NCI-H345 treated with DMSO at 0.1 percent for 48 hours (cell line): Measurements from ENCODE around the gene PLA2G4F.
A peak's percentile ranks its signal among the peaks of the same experiment; 100 is the strongest.
"Not testable (repeated sequence)": the region's sequence is repeated elsewhere in the genome, so short reads cannot be mapped to it uniquely, and the experiment has no call there.

Experiments
- DNase-seq: peaks from one replicate; lab custom pipeline; 2025; ENCODE audit not compliant: unreplicated experiment; lab: John Stamatoyannopoulos, UW

The PLA2G4F gene

DNA sequence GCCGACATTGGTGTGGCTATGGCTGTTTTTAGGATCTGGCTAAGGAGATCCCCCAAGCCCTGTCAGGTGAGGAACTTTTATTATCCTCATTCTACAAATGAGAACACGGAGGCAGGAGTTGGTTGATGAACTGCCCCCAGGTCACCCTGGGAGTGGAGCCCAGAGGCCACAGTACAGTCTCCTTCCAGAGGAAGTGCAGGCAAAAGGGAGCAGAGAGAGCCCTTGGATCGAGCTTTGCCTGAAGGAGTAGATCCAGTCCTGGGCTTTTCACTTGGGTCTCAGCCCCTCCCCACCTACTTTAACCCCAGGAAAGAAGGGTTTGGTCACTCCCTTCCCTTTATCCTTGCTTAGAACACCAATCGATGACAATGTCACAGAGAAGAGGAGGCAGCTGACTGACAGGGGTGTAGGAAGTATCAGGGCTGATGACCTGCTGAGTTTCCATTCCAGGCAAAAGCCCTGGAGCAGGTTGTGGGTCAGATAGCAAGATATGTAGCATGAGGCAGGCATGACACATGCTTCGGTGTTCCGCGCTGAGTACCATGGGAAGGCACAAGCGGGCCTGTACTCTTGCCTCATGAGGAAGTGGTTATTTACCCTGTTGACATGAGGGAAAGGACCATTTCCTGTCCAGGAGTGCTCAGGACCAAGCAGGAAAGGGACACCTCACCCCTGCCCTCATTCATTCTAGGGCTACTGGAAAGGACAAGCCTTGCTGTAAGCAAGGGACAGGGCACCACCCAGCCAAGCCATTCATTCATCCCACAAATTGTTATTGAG lies 56.2 kb downstream of the PLA2G4F start:
- DNase-seq: no peak

DNA sequence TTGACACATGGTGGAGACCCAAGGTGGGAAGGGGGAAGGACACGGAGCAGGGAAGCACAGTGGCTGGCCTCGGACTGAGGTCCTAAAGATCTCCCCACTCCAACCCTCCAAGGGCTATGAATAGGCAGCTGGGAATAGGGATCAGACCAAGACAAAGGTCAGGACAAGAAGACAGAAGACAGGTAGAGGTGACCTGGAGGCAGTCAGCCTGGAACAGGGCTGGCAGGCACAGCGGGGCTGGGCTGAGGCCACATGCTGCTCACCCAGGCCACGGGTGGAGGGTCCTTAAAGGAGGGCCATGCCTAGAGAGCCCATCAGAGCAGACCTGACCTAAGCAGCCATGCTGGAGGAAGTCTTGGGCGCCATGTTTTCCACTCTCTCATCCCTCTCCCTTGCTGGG lies 59.4 kb downstream of the PLA2G4F start:
- DNase-seq: no peak

DNA sequence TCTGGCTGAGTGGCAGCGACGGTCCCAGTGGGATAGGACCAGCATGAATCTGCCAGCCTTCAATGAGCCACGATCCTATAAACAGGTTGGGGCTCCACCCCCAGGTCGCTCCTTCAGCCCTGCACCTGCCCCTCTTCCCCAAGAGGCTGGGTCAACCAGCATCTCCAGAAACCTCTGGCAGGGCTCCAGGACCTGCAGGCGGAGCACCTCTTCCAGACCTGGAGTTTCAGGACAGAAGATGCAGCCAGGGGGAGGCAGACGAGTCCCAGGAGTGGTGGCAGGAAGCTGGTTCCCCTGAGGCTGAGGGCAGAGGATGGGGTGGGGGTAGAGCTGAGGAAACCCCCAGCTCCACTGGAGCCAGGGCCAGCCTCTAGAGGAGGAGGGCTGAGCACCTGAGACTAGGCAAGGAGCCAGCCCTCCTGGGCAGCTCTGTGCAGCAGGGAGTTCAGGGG lies 61.9 kb downstream of the PLA2G4F start, which contains the start of gene PLA2G4D:
Gene PLA2G4D, minus strand, starts transcription at position 51 of the 452 bp plus-strand sequence. CDS start 103 bp downstream, outside the sequence.
- peak; percentile 82 for DNase-seq

DNA sequence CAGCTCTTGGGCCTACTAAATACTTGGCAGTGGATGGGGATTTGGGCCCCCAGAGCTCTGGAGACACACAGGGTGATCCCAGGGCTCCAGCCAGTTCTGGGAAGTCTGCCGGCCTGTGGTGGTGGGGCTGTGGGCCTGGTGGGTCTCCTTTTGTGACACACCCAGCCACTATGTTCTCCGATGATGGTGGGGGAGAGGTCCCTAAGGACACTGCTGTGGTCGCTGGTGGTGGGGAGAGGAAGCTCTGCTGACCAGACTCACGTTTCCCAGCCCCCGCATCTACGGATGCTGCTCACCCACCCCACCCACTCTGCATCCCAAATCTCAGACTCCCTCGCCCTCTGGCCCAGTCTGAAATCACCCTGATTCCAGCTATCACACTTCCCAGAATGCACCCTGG lies 62.5 kb downstream of the PLA2G4F start:
- DNase-seq: no peak

DNA sequence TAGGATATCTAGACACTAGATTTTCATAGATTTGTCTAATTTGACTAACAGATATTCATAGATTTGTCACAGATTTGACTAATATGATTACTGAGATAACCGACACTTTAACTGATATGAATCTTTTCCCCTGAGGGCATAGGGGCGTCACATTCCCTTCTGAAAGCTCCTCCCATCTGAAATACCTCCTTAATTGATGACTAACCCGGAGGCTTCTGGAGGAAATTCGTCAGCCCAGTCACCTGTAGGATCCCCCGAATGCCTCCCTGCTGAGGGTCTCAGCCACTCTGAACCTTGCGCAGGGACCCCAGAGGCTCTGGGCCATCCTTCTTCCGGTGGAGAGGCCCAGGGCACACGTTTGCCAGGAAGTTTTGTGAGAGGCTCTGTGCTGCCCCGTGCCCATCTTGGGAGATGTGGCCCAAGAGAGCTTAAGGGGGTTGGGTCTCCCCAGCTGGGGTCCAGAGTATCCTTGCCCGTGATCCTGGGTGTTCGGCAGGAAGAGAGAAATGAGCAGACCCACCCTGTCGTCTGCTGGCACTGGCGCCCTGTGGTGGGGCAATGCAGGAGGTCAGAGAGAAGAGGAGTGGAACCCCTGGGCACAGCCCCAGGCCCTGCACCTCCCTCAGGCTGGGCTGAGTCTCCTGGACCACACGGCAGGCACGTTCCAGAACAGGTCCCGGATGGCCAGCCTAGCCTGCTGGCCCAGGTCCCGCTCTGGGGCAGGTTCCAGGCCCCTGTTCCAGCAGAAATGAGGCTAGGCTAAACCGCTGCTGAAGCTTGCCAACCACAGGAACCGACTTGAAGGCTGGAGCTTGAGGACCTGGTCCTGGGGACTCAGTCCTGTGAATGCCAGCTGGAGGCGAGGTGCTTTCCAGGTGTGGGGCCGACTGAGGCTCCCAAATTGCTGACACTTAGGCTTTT lies 63.8 kb downstream of the PLA2G4F start:
- DNase-seq: no peak

DNA sequence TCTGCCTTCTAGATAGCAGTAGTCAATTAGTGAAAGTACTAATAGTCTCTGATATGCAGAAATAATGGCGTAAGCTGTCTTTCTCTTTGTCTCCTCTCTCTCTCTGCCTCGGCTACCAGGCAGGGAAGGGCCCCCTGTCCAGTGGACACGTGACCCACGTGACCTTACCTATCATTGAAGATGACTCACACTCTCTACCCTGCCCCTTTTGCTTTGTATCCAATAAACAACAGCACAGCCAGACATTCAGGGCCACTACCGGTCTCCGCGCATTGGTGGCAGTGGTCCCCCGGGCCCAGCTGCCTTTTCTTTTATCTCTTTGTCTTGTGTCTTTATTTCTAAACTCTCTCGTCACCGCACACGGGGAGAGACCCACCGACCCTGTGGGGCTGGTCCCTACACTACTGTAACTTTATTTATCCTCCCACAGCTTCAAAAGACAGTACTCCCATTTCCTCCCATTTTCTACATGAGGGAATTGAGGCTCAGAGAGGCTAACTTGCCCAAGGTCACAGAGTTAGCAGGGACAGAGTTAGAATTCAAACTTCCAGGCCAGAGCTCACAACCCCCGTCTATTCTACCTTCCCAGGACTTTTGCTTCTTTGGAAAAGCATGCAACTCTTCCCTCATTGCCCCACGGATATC lies 64.6 kb downstream of the PLA2G4F start:
- not testable (repeated sequence) for DNase-seq

DNA sequence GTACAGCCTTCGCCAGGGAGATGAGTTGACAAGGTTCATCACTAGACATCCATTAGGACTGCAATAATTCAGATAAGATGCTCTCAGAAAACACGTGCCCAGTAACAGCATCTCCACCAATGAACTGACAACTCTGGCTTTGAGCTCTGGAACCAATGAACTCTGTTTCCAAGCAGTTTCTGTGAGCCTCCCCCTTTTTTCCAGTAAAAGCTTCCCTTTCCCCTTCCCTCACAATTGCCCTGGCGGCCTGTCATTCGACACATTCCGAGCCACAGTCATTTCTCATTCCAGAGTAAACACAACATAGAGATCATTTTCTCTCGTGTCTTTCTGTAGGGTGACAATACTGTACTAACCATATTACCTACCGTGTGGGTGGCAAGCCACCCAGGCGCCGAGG lies 65.7 kb downstream of the PLA2G4F start:
- no peak for DNase-seq

DNA sequence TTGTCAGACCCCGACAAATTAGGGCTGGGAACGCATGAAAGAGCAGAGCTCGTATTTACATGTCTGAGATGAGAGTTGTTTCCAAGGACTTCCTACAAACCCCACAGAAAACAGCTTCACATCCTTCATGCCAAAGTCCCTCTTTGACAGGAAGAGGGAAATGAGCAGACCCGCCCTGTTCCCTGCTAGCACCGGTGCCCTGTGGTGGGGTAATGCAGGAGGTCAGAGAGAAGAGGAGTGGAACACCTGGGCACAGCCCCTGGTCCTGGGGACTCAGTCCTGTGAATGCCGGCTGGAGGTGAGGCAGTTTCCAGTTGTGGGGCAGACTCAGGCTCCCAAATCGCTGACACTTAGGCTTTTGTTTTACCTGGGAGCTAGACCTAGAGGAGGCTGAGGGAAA lies 66.1 kb downstream of the PLA2G4F start:
- no peak for DNase-seq

DNA sequence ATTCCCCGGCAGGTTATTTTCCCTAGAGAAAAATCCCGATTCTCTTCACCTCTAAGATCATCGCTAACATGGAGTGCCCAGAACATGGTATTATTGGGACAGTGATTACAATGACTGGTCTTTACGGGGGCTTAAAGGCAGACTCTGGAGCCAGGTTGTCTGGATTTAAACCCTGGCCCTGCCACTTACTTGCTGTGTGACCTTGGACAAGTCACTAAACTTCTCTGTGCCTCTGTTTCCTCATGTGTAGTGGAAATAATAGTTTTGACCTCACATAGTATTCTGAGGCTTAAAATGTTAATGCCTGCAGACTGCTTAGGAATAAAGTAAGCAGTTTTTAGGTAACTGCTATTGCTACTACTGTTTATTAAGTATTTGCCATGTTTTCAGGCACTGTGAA lies 66.5 kb downstream of the PLA2G4F start:
- no peak for DNase-seq
